GM21528 (cell line): Measurements from ENCODE around the gene ZNF529.
"Not testable (repeated sequence)": the region's sequence is repeated elsewhere in the genome, so short reads cannot be mapped to it uniquely, and the experiment has no call there.

ENCODE experiments used
- ATAC-seq: cut with Tn5 transposase; IDR thresholded peaks from one replicate; pipeline ENCODE4 v1.9.1; 2021; ENCODE audit warnings: mild to moderate bottlenecking, moderate library complexity; ENCODE audit not compliant: unreplicated experiment, low FRiP score

The ZNF529 gene

DNA sequence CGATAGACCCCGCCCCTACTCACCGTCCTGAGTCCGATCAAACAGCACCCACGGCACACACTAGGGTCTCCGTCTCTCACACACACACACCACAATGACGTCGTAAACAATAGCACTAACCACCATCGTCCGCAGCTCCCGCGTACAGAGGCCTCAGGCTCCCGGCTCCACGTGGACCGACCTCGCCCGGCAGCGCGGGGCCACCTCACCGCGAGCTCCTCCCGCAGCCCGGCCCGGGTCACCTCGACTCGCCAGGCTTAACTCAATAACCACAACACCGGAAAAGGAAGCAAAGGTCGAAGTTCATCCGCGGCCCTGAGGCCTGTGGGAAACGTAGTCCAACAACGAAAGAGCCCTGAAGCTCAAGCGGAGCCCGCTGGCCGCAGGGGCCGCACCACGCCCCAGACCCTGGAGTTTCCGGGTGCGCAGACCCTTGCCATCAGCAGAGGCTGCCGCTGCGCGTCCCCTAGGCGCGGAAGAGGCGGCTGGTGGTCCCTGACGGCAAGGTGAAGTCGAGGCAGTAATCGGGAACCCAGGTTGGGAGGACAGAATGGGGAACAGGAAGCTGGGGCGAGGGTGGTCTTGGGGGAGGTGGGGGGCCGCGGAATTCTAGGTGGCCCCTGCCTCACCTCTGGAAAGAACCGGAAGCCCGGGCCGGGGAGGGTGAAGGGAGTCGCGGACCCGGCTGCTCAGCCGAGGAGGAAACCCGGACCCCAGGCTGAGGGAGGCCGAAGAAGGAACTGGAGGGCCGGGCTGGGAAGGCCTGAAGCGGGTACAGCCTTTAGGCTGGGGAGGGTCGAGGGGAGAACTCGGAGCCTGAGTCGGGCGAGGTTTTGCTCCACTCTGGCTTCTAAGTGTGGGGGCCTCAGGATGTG lies at the start of gene ZNF529:
ZNF529 (minus strand) TSS at position 273 of the 875 bp plus-strand sequence. CDS start 946 bp downstream, outside the sequence.
- peak; percentile 90 for ATAC-seq

DNA sequence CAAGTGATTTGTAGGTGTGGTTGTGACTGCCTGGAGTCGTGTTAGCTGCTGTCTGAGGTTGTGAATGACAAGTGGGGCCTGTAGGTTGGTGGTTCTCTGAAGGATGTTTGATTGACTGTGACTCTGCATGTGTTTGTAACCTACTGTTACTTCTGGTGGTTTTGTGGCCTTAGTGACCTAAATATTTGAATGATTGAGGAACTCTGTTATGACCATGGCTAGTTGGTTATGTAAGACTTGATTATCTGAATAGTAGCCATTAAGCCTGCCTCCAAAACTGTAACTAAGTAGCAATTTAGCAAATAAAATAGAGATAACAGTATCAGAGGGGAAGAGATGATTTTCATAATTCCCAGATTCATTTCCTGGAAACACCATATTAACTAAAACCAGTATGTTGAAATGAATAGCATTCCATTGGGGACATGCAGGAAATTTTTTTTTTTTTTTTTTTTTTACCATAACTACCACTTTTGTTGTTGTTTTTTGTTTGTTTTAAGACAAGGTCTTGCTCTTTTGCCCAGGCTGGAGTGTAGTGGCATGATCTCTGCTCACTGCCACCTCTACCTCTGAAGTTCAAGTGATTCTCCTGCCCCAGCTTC lies 32.9 kb upstream of the ZNF529 start:
- no peak for ATAC-seq

DNA sequence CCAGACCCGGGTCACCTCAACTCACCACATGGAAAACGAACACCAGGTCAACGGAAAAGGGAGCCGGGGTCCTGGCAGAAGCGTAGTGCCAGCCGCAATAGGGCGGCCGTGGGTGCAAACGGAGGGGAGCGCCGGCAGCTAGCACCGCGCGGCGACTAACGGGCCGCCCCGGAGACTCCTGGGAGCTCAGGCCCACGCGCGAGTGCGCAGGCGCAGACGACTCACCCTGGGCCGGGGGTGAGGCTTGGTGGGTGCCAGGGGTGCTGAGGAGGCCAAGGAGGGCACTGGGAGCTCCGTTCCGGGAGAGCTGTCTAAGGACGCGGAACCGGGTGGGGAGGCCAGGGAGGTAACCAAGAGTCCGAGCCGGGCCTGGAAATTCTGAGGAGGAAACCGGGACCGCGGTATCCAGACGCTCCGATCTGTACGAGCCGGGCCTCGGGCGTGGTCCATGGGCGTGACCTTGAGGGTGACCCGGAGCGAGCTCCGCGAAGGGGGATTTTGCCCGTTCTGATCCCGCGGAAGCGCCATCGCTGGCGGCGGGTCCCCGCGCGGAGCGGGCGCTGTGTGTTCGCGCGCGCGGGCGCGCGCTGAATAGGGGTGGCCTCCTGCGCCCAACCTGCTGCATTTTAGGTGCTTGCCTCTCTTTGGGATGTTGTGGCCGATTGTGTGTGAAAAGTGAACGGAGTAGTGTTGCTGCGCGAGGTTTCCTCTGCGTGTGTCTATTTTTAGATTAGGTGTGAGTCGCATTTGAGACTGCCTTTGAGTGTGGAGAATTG lies 32.2 kb upstream of the ZNF529 start, which contains the start of gene ZNF382:
ZNF382 (plus strand) TSS at position 213 of the 776 bp plus-strand sequence. CDS start 4,602 bp downstream, outside the sequence.
- peak; percentile 61 for ATAC-seq

DNA sequence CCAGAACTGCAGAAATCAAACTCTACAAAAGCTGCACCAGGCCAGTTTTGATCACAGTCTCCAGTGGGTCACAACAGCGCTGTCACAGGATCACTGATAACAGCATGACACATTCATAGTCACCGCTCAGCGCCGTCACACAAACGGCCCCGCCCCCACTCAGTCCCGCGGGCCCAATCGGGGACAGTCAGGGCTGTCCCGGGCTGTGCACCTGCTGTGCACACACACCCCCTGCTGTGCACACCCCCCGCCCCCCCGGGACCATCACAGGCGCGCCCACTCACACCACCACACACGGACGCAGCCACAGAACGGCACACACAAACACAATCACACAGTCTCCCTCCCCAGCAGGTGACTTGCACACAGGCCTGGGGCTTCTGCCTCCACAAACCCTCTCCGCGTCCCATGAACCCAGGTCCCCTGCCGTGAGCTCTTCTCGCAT lies 31.6 kb upstream of the ZNF529 start:
- peak; percentile 78 for ATAC-seq

GRCh38 chr19:36602681-36603080 lies 29.6 kb upstream of the ZNF529 start:
- ATAC-seq = not testable (repeated sequence)

DNA sequence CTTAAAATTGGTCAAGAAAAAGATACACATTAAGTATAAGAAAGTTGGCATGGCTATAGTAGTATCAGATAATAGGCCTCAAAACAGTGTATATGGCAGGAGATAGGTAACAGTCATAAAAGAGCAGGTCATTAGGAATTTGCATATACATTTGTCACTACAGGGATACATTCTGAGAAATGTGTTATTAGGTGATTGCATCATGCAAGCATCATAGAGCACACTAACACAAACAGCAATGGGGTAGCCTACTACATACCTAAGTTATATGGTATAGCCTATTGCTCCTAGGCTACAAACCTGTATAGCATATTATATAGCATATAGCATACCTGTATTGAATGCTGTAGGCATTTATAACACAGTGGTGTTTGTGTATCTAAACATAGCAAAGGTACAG lies 6.2 kb upstream of the ZNF529 start:
- no peak for ATAC-seq

- no peak for ATAC-seq
Observed at GRCh38 chr19:36577271-36577996, 4.3 kb upstream of the ZNF529 start.

DNA sequence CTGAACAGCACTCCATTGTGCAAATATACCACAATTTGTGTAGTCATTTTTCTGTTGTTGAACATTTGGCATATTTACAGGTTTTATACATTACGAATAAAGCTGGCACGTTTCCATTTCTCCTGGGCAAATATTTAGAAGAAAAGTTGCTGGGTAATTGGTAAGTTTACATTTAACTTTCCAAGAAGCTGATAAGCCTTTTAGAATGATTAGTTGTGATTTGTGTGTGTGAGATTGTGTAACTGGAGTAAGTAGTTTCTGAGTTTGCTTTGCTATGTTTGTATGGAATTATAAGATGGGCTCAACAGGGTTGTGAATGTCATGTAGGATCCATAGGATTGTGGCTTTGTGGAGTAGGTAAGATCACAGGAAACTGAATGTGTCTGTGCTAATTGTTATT lies 1.6 kb upstream of the ZNF529 start:
- no peak for ATAC-seq

GRCh38 chr19:36573895-36574720 lies 1.0 kb upstream of the ZNF529 start:
- no peak for ATAC-seq

GRCh38 chr19:36572593-36573019 lies 486 bp downstream of the ZNF529 start:
- ATAC-seq = no peak

DNA sequence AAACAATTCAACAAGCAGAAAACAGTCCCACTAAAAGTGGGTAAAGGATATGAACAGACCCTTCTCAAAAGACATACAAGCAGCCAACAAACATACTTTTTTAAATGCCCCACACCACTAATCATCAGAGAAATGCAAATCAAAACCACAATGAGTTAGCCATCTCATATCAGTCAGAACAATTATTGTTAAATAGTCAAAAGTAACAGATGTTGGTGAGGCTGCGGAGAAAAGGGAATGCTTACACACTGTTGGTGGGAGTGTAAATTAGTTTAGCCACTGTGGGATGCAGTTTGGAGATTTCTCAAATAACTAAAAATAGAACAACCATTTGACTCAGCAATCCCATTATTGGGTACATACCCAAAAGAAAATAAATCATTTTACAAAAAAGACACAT lies 8.7 kb downstream of the ZNF529 start:
- ATAC-seq = no peak

DNA sequence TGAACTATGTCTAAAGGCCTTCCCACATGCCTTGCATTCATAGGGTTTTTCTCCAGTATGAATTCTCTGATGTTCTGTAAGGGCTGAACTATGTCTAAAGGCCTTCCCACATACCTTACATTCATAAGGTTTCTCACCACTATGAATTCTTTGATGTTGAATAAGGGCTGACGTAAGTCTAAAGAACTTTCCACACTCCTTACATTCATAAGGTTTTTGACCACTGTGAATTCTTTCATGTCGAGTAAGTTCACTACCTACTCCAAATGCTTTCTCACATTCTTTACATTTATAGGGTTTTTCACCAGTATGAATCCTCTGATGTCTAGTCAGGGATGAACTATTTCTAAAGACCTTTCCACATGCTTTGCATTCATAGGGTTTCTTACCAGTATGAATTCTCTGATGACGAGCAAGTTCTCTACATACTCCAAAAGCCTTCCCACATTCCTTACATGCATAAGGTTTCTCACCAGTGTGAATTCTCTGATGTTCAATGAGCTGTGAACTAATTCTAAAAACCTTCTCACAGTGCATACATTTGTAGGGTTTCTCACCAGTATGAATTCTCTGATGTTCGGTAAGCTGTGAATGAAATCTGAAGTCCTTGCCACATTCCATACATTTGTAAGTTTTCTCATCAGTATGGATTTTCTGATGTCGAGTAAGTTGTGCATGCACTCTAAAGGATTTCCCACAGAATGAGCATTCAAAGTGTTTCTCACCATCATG lies 25.9 kb downstream of the ZNF529 start:
- ATAC-seq = no peak

- ATAC-seq = peak; percentile 16
Observed at GRCh38 chr19:36528921-36529518, 44.1 kb downstream of the ZNF529 start.

DNA sequence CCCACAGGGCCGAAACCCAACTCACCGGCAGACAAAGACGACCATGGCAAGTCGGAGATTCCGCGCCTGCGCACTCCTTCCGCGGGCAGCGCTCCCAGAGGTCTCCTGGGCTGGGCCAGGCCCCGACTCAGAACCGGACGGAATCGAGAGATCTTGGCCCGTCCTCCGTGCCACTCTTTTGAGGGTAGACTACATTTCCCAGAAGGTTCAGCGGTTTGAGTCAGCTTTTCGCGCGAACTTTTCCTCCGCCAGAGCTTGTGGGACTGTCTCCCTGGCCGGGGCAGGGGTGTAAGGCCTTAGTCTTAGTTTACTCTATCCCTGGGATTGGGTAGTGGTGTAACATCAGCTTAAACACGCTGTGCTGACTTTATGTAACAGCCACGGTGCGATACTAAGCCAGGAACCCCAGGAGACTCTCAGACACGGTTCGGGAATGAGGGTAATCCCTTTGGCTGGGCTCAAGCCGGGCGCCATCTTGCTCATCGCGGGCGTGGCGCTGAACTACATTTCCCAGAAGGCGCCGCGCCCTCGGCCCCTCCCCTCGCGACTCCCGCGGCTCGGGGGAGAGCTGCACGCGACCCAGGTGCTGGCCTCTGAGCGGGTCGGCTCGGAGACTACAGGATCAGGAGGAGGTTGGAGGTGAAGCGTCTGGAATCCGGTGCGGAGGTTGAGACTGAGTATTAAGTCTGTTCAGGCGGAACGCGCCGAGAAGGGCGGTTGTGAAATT lies 44.7 kb downstream of the ZNF529 start, which contains the start of gene ZNF260:
ZNF260 (minus strand) TSS at position 78 of the 727 bp plus-strand sequence. CDS start 13,033 bp downstream, outside the sequence.
- peak; percentile 85 for ATAC-seq

GRCh38 chr19:36527873-36528193 lies 45.3 kb downstream of the ZNF529 start:
- ATAC-seq = no peak

GRCh38 chr19:36527341-36527740 lies 45.8 kb downstream of the ZNF529 start:
- no peak for ATAC-seq

GRCh38 chr19:36526581-36526980 lies 46.5 kb downstream of the ZNF529 start:
- ATAC-seq = no peak

GRCh38 chr19:36524617-36525016 lies 48.5 kb downstream of the ZNF529 start:
- no peak for ATAC-seq
